ENCODE results near the gene IFNGR1. TPM values are rescaled to one million over a fixed set of nuclear protein-coding genes. Genes with fewer than 3 reads are reported as not detected.

IFNGR1 gene
- total RNA-seq, 1 experiment from 2014 or later, result 23.4 TPM

DNA sequence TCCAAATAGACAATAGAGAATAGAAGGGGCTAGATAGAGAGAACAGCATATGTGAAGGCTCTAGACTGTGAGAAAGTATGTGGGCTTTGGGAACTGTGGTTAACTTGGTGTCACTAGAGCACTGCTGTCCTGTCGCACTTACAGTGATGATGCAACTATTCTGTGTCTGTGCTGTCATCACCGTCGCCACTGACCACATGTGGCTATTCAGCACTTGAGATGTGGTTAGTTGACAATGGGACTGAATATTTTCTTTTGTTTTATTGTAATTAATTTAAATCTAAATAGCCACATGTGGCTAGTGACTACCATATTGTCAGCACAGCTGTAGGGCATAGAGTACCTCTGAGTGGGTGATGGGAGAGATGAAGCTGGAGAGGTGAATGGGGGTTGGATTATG lies 39.0 kb upstream of the IFNGR1 start:
- DNase-seq (ENCODE audit: low read depth, low spot score), result no peak

DNA sequence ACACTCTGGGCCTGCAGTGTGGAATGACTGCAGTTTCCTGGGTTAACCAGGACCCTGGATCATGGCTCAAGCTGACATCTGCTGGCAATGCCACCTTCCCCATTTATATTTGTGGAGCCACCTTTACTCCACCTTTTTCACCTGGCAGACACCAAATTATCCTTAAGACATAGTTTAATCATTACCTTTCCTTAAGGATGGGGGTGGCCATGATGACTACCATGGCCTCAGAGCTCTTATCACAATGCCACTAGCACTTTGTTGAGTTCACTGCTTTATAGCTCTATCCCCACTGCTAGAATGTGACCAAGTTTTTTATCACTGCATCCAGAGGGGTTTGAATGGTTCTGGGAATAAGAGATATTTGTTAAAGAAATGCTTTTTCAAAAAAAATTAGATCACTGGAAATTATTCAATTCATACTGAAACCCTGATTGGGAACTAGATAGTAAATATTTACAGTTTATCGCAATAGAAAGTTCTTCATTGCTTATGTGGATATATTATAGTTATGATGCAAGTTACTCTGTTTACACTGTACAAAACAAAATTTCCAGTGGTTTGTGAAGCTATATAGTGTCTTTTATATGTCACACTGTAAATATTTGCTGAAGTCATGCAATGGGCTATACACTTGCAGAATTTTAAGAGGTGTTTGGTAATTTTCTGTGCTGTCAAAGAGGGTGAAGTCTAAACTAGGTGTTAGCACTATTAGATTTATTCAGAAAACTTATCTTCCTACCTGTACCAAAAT lies 37.3 kb upstream of the IFNGR1 start:
- in situ Hi-C loops (cut with HindIII; ENCODE audit: low pct_unique_long_range_greater_than_20kb, low sequenced_read_pairs), result no loop called here
- Histone ChIP-seq H3K4me3 (ENCODE audit: low read depth in 2 of 2, low read length in 2 of 2) (no peak overlapping the region), H3K27me3 (ENCODE audit: control insufficient read depth, insufficient read depth, low read length) (no peaks in the 10 kb centered on the region), H3K4me1 (ENCODE audit: control insufficient read depth, insufficient read depth, low read length) (no peaks in the 10 kb centered on the region), H3K9me3 (ENCODE audit: control insufficient read depth, insufficient read depth, low read depth, low read length) (no peaks in the 10 kb centered on the region; the same call in 1 of the 2 replicates), H3K36me3 (ENCODE audit: control insufficient read depth, insufficient read depth, low read length) (no peaks in the 10 kb centered on the region), H3K27ac (ENCODE audit: low read length) (no peak overlapping the region)
- ChIA-PET POLR2A (no interaction called here), CTCF (no interaction called here)
- BruUV-seq (replicated peaks), result no TSS peak
- intact Hi-C loops (cut with micrococcal nuclease; ENCODE audit: unreplicated experiment), result no loop called here
- TF ChIP-seq, protein P1, sequence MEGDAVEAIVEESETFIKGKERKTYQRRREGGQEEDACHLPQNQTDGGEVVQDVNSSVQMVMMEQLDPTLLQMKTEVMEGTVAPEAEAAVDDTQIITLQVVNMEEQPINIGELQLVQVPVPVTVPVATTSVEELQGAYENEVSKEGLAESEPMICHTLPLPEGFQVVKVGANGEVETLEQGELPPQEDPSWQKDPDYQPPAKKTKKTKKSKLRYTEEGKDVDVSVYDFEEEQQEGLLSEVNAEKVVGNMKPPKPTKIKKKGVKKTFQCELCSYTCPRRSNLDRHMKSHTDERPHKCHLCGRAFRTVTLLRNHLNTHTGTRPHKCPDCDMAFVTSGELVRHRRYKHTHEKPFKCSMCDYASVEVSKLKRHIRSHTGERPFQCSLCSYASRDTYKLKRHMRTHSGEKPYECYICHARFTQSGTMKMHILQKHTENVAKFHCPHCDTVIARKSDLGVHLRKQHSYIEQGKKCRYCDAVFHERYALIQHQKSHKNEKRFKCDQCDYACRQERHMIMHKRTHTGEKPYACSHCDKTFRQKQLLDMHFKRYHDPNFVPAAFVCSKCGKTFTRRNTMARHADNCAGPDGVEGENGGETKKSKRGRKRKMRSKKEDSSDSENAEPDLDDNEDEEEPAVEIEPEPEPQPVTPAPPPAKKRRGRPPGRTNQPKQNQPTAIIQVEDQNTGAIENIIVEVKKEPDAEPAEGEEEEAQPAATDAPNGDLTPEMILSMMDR (IDR thresholded peaks at IDR 0.05), result no peak
- TF ChIP-seq SIN3A (IDR thresholded peaks at IDR 0.05; ENCODE audit: borderline replicate concordance, insufficient read depth, low read depth, low read length) (no peak), POLR2AphosphoS5 (IDR thresholded peaks at IDR 0.05; ENCODE audit: low read depth, low read length) (no peak), TCF7L2 (IDR thresholded peaks at IDR 0.05; ENCODE audit: low read depth, low read length) (no peak)
- TF ChIP-seq, protein P2, sequence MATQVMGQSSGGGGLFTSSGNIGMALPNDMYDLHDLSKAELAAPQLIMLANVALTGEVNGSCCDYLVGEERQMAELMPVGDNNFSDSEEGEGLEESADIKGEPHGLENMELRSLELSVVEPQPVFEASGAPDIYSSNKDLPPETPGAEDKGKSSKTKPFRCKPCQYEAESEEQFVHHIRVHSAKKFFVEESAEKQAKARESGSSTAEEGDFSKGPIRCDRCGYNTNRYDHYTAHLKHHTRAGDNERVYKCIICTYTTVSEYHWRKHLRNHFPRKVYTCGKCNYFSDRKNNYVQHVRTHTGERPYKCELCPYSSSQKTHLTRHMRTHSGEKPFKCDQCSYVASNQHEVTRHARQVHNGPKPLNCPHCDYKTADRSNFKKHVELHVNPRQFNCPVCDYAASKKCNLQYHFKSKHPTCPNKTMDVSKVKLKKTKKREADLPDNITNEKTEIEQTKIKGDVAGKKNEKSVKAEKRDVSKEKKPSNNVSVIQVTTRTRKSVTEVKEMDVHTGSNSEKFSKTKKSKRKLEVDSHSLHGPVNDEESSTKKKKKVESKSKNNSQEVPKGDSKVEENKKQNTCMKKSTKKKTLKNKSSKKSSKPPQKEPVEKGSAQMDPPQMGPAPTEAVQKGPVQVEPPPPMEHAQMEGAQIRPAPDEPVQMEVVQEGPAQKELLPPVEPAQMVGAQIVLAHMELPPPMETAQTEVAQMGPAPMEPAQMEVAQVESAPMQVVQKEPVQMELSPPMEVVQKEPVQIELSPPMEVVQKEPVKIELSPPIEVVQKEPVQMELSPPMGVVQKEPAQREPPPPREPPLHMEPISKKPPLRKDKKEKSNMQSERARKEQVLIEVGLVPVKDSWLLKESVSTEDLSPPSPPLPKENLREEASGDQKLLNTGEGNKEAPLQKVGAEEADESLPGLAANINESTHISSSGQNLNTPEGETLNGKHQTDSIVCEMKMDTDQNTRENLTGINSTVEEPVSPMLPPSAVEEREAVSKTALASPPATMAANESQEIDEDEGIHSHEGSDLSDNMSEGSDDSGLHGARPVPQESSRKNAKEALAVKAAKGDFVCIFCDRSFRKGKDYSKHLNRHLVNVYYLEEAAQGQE (IDR thresholded peaks at IDR 0.05; ENCODE audit: insufficient read depth in 1 of 2, low read depth in 2 of 2, low read length in 1 of 2), result no peak
- DNase-seq (ENCODE audit: low read depth, low spot score), result no peak
- no peak for ATAC-seq

More for the DNA sequence above, 39.0 kb upstream of the IFNGR1 start:
- Histone ChIP-seq H3K27ac (ENCODE audit: low read length) (no peak overlapping the region), H3K9me3 (ENCODE audit: control insufficient read depth, insufficient read depth, low read depth, low read length) (no peaks in the 10 kb centered on the region; the same call in 1 of the 2 replicates), H3K4me3 (ENCODE audit: low read depth in 2 of 2, low read length in 2 of 2) (no peak overlapping the region), H3K36me3 (ENCODE audit: control insufficient read depth, insufficient read depth, low read length) (no peaks in the 10 kb centered on the region), H3K4me1 (ENCODE audit: control insufficient read depth, insufficient read depth, low read length) (no peaks in the 10 kb centered on the region), H3K27me3 (ENCODE audit: control insufficient read depth, insufficient read depth, low read length) (peaks cover 6% of the 10 kb centered on the region; the same call in 1 of the 2 replicates)
- no TSS peak for BruUV-seq (replicated peaks)
- no peak for ATAC-seq
- TF ChIP-seq SIN3A (IDR thresholded peaks at IDR 0.05; ENCODE audit: borderline replicate concordance, insufficient read depth, low read depth, low read length), result no peak
- TF ChIP-seq, protein P1 (IDR thresholded peaks at IDR 0.05), result no peak
- no peak for TF ChIP-seq TCF7L2 (IDR thresholded peaks at IDR 0.05; ENCODE audit: low read depth, low read length)
- ChIA-PET POLR2A (no interaction called here), CTCF (no interaction called here)
- intact Hi-C loops (cut with micrococcal nuclease; ENCODE audit: unreplicated experiment) (no loop called here), in situ Hi-C loops (cut with HindIII; ENCODE audit: low pct_unique_long_range_greater_than_20kb, low sequenced_read_pairs) (no loop called here)
